ENCODE results near the gene SLC3A2. TPM values are rescaled to one million over a fixed set of nuclear protein-coding genes. Genes with fewer than 3 reads are reported as not detected.
A peak's percentile ranks its signal among the peaks of the same experiment; 100 is the strongest.

The SLC3A2 gene
- total and polyA plus RNA-seq, 2 of the 13 experiments (the other 11 are each of a cell fraction or from before 2014, with no cell fraction given) = 213 to 226 TPM

GRCh38 chr11:62880803-62881578 is at the start of gene SLC3A2 (continued):
- TF ChIP-seq HOXA9 (CRISPR knock-in tag; IDR thresholded peaks at IDR 0.05; ENCODE audit: borderline replicate concordance) (peak; percentile 72; the same call in 1 of the 2 replicates), NPAS2 (CRISPR knock-in tag; IDR thresholded peaks at IDR 0.05; ENCODE audit: borderline replicate concordance) (no peak), ZNF678 (CRISPR knock-in tag; IDR thresholded peaks at IDR 0.05) (no peak), SOX13 (IDR thresholded peaks at IDR 0.05) (no peak), SOX13 (CRISPR knock-in tag; conservative IDR thresholded peaks at IDR 0.05 in 1 of 2, IDR thresholded peaks at IDR 0.05 in 1 of 2) (peak in 1 of 2 experiments; percentile 44; a peak in 1 of 4 replicates), HOXA7 (CRISPR knock-in tag; IDR thresholded peaks at IDR 0.05) (no peak), ZNF292 (CRISPR knock-in tag; IDR thresholded peaks at IDR 0.05; ENCODE audit: borderline replicate concordance, low read depth) (peak; percentile 88), ZNF143 (CRISPR knock-in tag; IDR thresholded peaks at IDR 0.05) (peak; percentile 47; the same call in 1 of the 2 replicates), SRF (IDR thresholded peaks at IDR 0.05; ENCODE audit: low read depth, low read length) (no peak), ZFP90 (CRISPR knock-in tag; IDR thresholded peaks at IDR 0.05; ENCODE audit: borderline replicate concordance) (peak; percentile 42; the same call in 1 of the 2 replicates), ELF1 (CRISPR knock-in tag; IDR thresholded peaks at IDR 0.05) (no peak; the same call in 1 of the 2 replicates), TAF15 (IDR thresholded peaks at IDR 0.05; ENCODE audit: low read depth, low read length, poor library complexity, severe bottlenecking) (peak; percentile 32), MLLT10 (CRISPR knock-in tag; IDR thresholded peaks at IDR 0.05) (0 out of 2 replicates have a peak, but pooled peaks have one; percentile 15), LCORL (IDR thresholded peaks at IDR 0.05) (no peak), LCORL (CRISPR knock-in tag; IDR thresholded peaks at IDR 0.05) (peak; percentile 76)
